ENCODE results near the gene UBE2E2.

UBE2E2 gene

GRCh38 chr3:23254282-23254681 lies 51.2 kb downstream of the UBE2E2 start:
- DNase-seq (ENCODE audit: low read depth): no peak
- no peak overlapping the region for H3K4me3 ChIP-seq (ENCODE audit: low read depth, low read length)
- no peak for TF ChIP-seq MAX (IDR thresholded peaks at IDR 0.05; ENCODE audit: low read depth, low read length)
- TF ChIP-seq MYC (IDR thresholded peaks at IDR 0.05; ENCODE audit: low read depth, low read length): no peak
- no peak for TF ChIP-seq POLR2A (IDR thresholded peaks at IDR 0.05; ENCODE audit: extremely low read depth, insufficient read length)
- no peak for TF ChIP-seq CTCF (IDR thresholded peaks at IDR 0.05; ENCODE audit: low read depth, low read length)

- DNase-seq (ENCODE audit: low read depth): peak; percentile 30
- H3K4me3 ChIP-seq (ENCODE audit: low read depth, low read length): no peak overlapping the region
- no peak for TF ChIP-seq CTCF (IDR thresholded peaks at IDR 0.05; ENCODE audit: low read depth, low read length)
- no peak for TF ChIP-seq POLR2A (IDR thresholded peaks at IDR 0.05; ENCODE audit: extremely low read depth, insufficient read length)
- TF ChIP-seq MYC (IDR thresholded peaks at IDR 0.05; ENCODE audit: low read depth, low read length): no peak
- TF ChIP-seq MAX (IDR thresholded peaks at IDR 0.05; ENCODE audit: low read depth, low read length): no peak
Measured at GRCh38 chr3:23254835-23255234, 51.7 kb downstream of the UBE2E2 start.

- DNase-seq (ENCODE audit: low read depth): peak; percentile 11
- no peak for TF ChIP-seq MAX (IDR thresholded peaks at IDR 0.05; ENCODE audit: low read depth, low read length)
- no peak for TF ChIP-seq MYC (IDR thresholded peaks at IDR 0.05; ENCODE audit: low read depth, low read length)
- TF ChIP-seq CTCF (IDR thresholded peaks at IDR 0.05; ENCODE audit: low read depth, low read length): no peak
- H3K4me3 ChIP-seq (ENCODE audit: low read depth, low read length): no peak overlapping the region
Measured at GRCh38 chr3:23256741-23257435, 53.8 kb downstream of the UBE2E2 start.

GRCh38 chr3:23258110-23258509 lies 55.0 kb downstream of the UBE2E2 start:
- no peak for DNase-seq (ENCODE audit: low read depth)
- TF ChIP-seq POLR2A (IDR thresholded peaks at IDR 0.05; ENCODE audit: extremely low read depth, insufficient read length): no peak
- no peak for TF ChIP-seq MYC (IDR thresholded peaks at IDR 0.05; ENCODE audit: low read depth, low read length)
- TF ChIP-seq MAX (IDR thresholded peaks at IDR 0.05; ENCODE audit: low read depth, low read length): no peak
- TF ChIP-seq CTCF (IDR thresholded peaks at IDR 0.05; ENCODE audit: low read depth, low read length): no peak
- no peak overlapping the region for H3K4me3 ChIP-seq (ENCODE audit: low read depth, low read length)

GRCh38 chr3:23259515-23259914 lies 56.4 kb downstream of the UBE2E2 start:
- TF ChIP-seq MAX (IDR thresholded peaks at IDR 0.05; ENCODE audit: low read depth, low read length): no peak
- no peak for TF ChIP-seq POLR2A (IDR thresholded peaks at IDR 0.05; ENCODE audit: extremely low read depth, insufficient read length)
- DNase-seq (ENCODE audit: low read depth): no peak
- H3K4me3 ChIP-seq (ENCODE audit: low read depth, low read length): no peak overlapping the region

- TF ChIP-seq MAX (IDR thresholded peaks at IDR 0.05; ENCODE audit: low read depth, low read length) (no peak), MYC (IDR thresholded peaks at IDR 0.05; ENCODE audit: low read depth, low read length) (no peak), CTCF (IDR thresholded peaks at IDR 0.05; ENCODE audit: low read depth, low read length) (no peak), POLR2A (IDR thresholded peaks at IDR 0.05; ENCODE audit: extremely low read depth, insufficient read length) (no peak)
- H3K4me3 ChIP-seq (ENCODE audit: low read depth, low read length): no peak overlapping the region
- no peak for DNase-seq (ENCODE audit: low read depth)
Measured at GRCh38 chr3:23262766-23263165, 59.6 kb downstream of the UBE2E2 start.
